KOPT-K1 (cell line): Measurements from ENCODE around the gene KRTAP10-8.
"Not testable (repeated sequence)": the region's sequence is repeated elsewhere in the genome, so short reads cannot be mapped to it uniquely, and the experiment has no call there.

Experiments
- H3K27ac ChIP-seq: fragments of 200-600 bp; sonication (generic); 2 replicates; pipeline ENCODE4 v1.5.1; 2016; ENCODE audit warnings: antibody characterized with exemption, mild to moderate bottlenecking, low read depth, low read length; ENCODE audit not compliant: poor library complexity, severe bottlenecking
- H3K36me3 ChIP-seq: fragments of 200-600 bp; sonication (generic); 2 replicates; pipeline ENCODE4 v1.5.1; 2017; ENCODE audit warnings: antibody characterized with exemption, mild to moderate bottlenecking, low read length, moderate library complexity; ENCODE audit not compliant: insufficient read depth
- H3K9me3 ChIP-seq: fragments of 200-600 bp; sonication (generic); 2 replicates; pipeline ENCODE4 v1.5.1; 2017; ENCODE audit warnings: antibody characterized with exemption, low read length, mild to moderate bottlenecking; ENCODE audit not compliant: insufficient read depth, poor library complexity, severe bottlenecking

KRTAP10-8 gene

DNA sequence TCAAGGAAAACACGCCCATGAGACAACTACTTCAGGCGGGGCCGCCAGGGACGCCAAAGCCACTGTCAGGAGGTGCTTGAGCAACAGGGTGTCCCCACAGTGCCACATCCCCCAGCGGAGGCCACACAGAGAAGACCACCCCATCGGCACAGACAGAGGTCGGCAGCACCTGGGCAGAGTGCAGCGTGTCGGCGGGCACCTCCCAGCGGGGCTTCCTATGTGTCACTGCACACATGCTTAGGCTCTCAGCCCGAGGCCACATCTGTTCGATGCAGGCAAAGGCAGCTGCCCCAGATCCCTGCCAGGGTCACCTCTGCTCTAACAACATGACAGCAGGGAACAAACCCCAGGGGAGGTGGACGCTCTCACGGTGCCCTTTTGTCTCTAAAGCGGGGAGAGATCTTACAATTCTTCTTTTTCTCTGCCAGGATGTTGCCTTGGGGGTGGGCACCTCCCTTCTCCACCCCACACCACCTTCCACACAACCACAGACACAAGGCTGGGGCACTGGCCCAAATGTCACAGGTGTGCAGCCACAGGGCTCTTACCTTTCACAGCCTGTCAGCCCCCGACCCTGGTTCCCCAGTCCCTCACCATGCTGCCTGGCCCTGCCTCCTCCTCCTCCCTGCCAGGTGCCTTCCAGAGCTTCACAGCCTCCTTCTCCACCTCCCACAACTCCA lies 4.2 kb downstream of the KRTAP10-8 start:
- Histone ChIP-seq H3K27ac (no peak overlapping the region), H3K9me3 (peaks cover 21% of the 10 kb centered on the region), H3K36me3 (no peaks in the 10 kb centered on the region)

DNA sequence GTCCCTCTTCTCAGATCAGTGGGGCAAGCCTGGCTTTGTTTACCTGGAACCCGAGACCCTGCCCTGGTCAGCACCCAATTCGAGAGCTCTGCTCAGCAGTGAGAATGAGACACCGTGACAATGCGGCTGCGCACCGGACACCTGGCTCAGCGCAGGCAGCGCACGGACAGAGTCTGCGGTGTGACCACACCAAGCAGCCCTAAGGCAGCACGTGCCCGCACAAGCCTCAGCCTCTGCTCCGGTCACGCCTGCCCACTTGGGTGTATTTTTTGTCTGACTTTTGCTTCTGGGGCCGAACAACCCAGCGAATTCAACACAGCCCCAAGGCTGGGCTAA lies 4.7 kb downstream of the KRTAP10-8 start:
- H3K9me3 ChIP-seq: peaks cover 16% of the 10 kb centered on the region
- H3K27ac ChIP-seq: no peak overlapping the region
- no peaks in the 10 kb centered on the region for H3K36me3 ChIP-seq

DNA sequence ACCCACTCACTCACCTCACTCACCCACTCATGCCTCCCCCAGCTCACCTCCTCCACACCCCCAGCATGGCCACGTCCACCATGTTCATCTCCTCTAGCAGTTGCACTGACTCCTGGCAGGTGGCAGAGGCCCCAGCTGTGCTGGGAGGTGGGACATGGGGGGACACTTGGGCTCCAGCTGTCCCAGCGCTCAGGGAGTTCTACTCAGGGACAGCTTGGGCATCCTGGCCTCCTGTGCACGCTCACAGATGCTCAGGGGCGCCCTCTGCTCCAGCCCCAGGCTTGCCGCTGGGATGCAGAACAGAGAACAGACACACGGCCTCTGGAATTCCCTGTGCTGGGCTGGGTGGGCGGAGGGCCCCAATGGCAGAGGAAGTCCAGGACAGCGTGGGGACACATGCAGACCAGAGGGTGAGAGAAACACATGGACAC lies 5.2 kb downstream of the KRTAP10-8 start:
- Histone ChIP-seq H3K36me3 (no peaks in the 10 kb centered on the region), H3K27ac (no peak overlapping the region), H3K9me3 (peaks cover 11% of the 10 kb centered on the region)

- no peaks in the 10 kb centered on the region for H3K36me3 ChIP-seq
- H3K27ac ChIP-seq: peak overlapping the region; percentile 38
- H3K9me3 ChIP-seq: peaks cover 20% of the 10 kb centered on the region
Observed at GRCh38 chr21:44618504-44618903, 6.6 kb downstream of the KRTAP10-8 start.

GRCh38 chr21:44618909-44619308 lies 7.0 kb downstream of the KRTAP10-8 start:
- Histone ChIP-seq H3K9me3 (peaks cover 24% of the 10 kb centered on the region), H3K36me3 (no peaks in the 10 kb centered on the region), H3K27ac (peak overlapping the region; percentile 38)

- Histone ChIP-seq H3K36me3 (no peaks in the 10 kb centered on the region), H3K9me3 (peaks cover 34% of the 10 kb centered on the region), H3K27ac (no peak overlapping the region)
Observed at GRCh38 chr21:44619886-44620285, 8.0 kb downstream of the KRTAP10-8 start.

DNA sequence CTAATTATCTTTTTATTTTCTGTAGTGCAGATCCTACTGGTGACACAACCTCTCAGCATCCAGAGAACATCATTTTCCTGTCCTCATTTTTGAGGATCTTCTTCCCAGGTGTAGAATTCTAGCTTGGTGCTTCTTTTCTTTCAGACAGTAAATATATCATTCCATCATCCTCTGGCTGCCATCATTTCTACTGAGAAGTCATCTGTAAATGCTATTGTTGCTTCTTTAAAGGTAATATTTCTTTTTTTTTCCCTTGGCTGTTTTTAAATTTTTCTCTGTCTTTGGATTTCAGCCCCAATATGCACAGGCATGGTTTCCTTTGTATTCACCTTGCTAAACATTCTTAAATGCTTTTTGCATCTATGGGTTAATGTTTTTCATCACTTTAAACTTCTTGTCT lies 11.7 kb downstream of the KRTAP10-8 start:
- Histone ChIP-seq H3K36me3 (no peaks in the 10 kb centered on the region), H3K9me3 (peaks cover 37% of the 10 kb centered on the region), H3K27ac (no peak overlapping the region)

GRCh38 chr21:44625756-44626155 lies 13.9 kb downstream of the KRTAP10-8 start:
- H3K27ac ChIP-seq: no peak overlapping the region
- no peaks in the 10 kb centered on the region for H3K36me3 ChIP-seq
- peaks cover 34% of the 10 kb centered on the region for H3K9me3 ChIP-seq

DNA sequence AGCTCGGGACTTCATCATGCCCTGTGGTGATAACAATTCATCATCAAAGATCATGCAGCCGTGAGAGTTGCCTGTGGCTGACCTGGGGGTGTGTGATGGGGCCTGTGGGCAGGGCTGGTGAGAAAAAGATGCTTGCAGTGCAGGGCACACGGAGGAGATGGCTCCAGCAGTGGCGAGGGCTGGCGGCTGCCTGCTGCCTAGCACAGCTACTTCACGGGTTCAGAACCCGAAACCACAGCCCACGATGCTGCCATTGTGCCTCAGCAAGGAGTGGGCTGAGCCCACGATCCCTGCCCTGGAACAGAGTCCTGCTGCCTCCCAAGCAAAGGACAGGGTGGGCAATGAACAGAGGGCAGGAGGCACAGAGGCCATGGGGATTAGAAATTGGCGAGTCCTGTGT lies 14.4 kb downstream of the KRTAP10-8 start:
- Histone ChIP-seq H3K9me3 (peaks cover 39% of the 10 kb centered on the region), H3K36me3 (no peaks in the 10 kb centered on the region), H3K27ac (no peak overlapping the region)

- no peaks in the 10 kb centered on the region for H3K36me3 ChIP-seq
- no peak within 1 kb of the TSS for H3K27ac ChIP-seq
- H3K9me3 ChIP-seq: peaks cover 43% of the 10 kb centered on the region
Observed at GRCh38 chr21:44626673-44627143, 14.8 kb downstream of the KRTAP10-8 start, which contains the start of gene KRTAP10-9. Gene KRTAP10-9 (plus strand): TSS chr21:44627093. CDS start chr21:44627172, 79 bp downstream.

DNA sequence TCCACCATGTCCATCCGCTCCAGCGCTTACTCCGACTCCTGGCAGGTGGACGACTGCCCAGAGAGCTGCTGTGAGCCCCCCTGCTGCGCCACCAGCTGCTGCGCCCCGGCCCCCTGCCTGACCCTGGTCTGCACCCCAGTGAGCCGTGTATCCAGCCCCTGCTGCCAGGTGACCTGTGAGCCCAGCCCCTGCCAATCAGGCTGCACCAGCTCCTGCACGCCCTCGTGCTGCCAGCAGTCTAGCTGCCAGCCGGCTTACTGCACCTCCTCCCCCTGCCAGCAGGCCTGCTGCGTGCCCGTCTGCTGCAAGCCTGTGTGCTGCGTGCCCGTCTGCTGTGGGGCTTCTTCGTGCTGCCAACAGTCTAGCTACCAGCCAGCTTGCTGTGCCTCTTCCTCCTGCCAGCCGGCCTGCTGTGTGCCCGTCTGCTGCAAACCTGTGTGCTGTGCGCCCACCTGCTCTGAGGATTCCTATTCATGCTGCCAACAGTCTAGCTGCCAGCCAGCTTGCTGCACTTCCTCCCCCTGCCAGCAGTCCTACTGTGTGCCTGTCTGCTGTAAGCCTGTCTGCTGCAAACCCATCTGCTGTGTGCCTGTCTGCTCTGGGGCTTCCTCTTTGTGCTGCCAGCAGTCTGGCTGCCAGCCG lies 15.4 kb downstream of the KRTAP10-8 start:
- peaks cover 49% of the 10 kb centered on the region for H3K9me3 ChIP-seq
- H3K36me3 ChIP-seq: not testable (repeated sequence)

DNA sequence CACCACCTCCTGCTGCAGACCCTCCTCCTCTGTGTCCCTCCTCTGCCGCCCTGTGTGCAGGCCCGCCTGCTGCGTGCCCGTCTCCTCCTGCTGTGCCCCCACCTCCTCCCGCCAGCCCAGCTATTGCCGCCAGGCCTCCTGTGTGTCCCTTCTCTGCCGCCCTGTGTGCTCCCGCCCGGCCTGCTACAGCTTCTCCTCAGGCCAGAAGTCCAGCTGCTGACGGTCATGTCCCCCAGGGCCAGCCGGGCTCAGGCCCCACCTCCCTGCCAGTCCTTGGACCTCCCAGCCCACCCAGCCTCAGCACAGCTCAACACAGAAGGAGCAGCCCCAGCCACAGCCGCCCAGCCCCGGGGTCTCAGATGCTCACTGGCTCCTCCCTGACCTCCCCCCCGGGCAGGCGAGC lies 16.0 kb downstream of the KRTAP10-8 start:
- not testable (repeated sequence) for H3K27ac ChIP-seq, H3K36me3 ChIP-seq
- H3K9me3 ChIP-seq: peaks cover 48% of the 10 kb centered on the region

More for the DNA sequence above, 15.4 kb downstream of the KRTAP10-8 start:
- H3K27ac ChIP-seq: not testable (repeated sequence)

DNA sequence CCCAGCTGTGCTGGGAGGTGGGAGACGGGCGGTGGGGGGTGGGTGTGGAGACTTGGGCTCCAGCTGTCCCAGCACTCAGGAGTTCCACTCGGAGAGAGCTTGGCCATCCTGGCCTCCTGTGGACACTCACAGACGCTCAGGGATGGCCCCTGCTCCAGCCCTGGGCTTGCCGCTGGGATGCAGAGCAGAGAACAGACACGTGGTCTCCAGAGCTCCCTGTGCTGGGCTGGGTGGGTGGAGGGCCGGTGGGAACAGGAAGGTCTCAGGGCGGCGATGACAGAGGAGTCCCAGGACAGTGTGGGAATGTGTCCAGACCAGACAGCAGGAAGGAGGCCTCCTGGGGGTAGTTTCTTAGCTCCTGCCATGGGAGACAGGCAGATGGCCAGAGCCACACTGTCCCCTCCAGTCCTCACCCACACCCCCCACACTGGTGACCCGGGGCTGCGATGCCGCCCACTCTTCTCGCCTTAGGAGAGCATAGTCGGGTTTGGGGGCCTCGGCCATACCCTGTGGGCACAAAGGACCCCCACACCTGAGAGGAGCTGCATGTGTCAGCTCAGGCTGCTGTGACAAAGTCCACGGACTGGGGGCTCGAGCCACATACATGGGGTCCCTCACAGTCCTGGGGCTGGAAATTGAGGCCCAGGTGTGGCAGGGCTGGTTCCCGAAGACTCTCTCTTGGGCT lies 17.0 kb downstream of the KRTAP10-8 start:
- H3K9me3 ChIP-seq: peaks cover 38% of the 10 kb centered on the region
- no peak overlapping the region for H3K27ac ChIP-seq
- no peaks in the 10 kb centered on the region for H3K36me3 ChIP-seq

DNA sequence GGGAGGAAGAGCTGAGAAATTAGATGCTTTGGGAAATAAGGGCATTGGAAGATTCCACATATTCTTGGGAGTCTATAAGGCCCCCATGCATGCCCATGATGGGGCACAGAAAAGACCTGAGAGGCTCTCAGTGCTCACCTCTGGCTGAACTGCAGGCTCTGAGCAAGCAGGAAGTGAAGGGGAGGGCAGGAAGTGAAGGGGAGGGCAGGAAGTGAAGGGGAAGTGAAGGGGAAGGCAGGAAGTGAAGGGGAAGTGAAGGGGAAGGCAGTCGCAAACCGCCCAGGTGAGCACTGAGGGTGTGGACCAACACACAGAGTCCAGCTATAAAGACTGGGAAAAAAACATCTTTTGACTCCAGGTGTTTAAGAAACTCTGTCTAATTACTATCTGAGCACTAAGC lies 18.6 kb downstream of the KRTAP10-8 start:
- peaks cover 25% of the 10 kb centered on the region for H3K9me3 ChIP-seq
- H3K36me3 ChIP-seq: no peaks in the 10 kb centered on the region
- no peak overlapping the region for H3K27ac ChIP-seq

GRCh38 chr21:44632067-44632466 lies 20.2 kb downstream of the KRTAP10-8 start:
- H3K36me3 ChIP-seq: no peaks in the 10 kb centered on the region
- no peak overlapping the region for H3K27ac ChIP-seq
- peaks cover 25% of the 10 kb centered on the region for H3K9me3 ChIP-seq
